HG03442 (cell line): ENCODE results near the gene ABR.
"Not testable (repeated sequence)": the region's sequence is repeated elsewhere in the genome, so short reads cannot be mapped to it uniquely, and the experiment has no call there.

ENCODE experiments used
- ATAC-seq: cut with Tn5 transposase; IDR thresholded peaks from one replicate; pipeline ENCODE4 v1.9.1; 2021; ENCODE audit warnings: mild to moderate bottlenecking, moderate library complexity; ENCODE audit not compliant: unreplicated experiment

Gene ABR

DNA sequence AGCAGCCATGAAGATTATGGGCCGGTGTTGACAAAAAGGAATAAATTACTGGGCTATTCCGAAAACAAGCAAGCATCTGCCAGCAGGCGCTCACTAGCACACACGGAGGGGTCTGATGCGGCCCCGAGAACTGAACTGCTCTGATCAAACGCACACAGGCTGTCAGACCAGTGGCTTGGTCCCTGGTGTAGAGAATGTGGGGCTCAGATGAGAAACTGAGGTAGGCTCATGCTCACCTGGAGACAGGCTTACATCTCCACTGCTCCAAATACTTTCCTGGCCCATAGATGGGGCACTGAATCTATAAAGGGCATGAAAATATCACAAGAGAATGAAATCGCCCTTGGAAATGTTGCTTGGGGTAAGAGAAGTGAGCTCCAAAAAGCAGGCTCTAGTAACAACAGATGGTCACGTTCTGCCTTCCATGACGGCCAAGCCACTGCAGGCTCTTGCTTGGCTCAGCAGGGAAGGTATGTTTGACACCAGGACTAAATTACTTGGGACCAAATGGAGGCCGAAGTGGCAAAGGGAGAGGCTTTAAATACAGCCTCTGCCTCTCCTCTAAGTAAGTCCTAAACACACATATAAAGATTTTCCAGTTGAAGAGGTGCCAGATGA is 5.4 kb downstream of the ABR start:
- ATAC-seq = no peak

DNA sequence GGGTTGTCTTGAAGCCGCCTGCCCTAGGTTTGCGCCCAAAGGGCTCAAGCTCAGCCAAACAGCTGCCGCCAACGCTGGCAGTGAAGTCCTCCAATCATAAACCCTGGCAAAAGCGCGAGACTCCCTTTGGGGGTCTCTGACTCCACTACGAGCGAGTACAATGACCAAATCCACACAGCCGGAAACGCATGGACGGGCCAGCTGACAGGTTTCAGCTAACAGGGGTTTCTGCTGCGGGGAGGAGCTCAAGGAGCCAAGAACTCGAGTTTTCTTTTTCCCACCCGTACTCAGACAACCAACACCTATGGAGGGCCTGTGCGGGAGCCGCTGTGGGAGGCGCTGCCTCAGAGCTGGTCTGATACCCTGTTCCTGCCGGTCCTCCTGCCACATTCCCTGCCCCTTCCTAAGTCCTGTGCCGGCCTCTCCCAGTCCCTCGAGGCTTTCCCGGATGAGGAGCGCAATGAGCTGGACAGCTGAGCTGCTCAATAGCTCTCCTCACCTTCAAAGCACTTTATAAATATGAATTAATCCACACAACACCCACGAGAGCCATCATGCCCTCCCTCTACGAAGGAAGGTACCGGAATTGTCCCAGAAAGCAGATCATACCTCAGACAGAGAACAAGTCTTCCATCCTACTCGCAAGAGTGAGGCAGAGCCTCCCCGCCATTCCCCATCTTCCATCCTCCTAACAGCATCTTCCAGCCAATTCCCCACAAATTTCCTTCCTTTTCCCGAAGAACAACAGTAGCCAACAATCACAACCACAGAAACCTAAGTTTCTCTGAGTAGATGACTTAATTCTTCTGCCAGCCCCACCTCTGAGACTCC is 6.1 kb downstream of the ABR start:
- ATAC-seq = no peak

DNA sequence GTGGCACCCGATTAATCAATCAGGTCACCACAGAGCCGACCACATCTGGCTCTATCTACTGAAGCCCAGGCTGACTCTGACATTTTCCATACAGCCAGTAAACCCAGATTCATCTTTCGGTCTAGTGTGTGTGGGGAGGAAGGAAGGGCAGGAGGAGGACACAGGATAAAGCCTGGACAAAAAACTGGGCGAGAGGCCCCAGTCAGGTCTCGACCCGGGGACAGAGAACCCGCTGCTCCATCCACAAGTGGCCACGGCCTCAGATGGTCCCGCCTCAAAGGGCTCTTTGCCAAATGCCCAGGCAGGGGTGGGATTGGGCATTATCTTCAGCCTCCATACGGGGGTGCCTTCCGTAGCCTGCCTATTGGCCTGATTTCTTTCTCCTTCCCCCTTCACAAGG is 7.8 kb downstream of the ABR start:
- no peak for ATAC-seq

DNA sequence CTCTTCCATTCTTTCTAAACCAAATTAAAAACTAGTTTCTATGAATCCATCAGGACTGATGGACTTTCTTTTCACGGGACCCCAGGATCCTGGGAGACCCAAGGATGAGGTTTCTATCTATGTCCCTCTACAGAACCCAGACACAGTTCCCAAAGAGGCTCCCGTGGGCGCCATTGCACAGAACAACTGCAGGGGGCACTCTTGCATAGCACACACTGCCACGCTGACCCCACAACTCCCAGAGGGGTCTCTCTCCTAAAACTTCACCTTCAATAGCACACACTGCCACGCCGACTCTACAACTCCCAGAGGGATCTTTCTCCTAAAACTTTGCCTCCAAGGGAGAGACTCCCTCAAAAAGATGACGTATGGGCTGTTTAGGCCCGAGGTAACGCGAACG is 9.0 kb downstream of the ABR start:
- ATAC-seq = no peak

DNA sequence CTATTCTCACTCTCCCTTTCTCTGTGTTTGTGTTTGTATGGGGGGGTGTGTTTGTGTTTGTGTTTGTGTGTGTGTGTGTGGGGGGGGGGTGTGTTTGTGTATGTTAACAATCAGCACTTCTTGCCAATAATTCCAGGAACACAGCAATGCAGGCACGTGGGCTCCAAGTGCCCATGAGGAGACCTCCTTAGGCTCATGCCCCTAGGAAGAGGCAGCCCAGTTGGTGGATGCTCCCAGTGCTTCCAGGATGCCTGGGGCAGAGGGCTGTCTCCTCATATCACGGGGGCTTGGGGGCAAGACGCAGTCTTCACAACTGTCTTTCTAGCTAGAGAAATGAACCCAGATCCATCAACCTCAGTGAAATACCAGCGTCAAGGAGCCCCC is 9.9 kb downstream of the ABR start:
- no peak for ATAC-seq

DNA sequence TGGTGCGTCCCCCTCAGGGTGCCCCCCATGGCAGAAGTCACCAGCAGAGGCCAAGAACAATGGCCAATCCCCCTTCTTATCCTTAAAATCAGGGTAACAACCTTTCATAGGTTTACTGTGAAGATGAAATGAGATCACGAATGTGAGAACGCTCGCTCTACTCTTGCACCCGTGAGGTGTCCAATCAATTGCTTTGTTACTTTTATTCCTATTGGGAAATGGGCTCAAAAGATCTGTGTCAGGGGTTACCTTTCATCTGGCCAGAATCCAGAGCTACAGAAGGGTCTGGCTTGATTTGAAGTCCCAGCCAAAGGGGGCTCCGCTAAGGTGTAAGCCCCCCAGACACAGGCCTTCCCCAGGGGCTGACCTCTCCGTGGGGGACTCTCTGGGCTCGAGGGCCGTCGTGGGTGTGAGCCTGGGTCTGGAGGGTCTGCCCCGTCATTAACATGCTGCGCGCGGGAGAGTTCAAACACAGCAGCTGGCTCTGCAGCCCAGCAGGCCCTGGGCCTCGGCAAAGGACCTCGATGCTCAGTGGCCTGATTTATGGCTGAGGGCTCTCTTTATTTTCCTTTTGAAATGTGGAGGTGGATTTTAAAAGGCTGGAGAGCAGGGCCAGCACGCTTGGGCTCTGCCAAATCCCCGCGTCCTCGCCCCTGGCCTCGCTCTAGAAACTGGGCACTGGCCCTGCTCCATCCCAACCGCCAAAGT is 10.4 kb downstream of the ABR start:
- ATAC-seq = no peak

DNA sequence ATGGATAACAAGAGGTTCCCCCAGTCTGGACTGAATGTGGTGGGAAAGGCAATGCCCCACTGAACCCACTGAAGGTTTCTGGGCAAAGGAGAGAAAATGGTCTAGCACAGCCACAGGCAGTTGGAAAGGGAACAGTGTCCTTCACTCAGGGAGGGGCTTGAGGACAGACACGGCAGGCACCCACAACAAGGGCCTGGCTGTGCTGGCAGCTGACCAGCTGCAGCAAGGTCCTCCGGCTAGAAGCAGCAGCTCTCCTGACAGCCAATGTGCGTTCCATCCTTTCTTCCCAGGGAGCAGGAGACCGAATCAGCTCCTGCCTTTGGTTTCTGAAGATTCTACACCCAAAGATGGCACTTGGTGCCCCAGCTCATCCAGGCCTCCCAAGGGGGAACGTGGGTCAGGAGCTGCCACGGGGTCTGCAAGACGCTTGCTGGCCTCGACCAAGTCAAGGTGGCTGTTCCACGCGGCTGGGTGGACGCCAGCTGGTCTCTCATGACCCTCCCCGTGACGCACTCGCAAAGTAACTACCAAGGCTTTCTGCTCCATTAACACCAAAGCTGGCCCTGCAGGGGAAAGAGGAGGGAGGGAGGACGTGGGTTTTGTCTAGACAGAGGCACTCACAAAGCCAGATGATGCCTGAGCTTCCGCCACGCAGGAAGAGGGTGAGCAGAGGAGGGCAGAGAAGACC is 11.1 kb downstream of the ABR start:
- ATAC-seq = no peak

DNA sequence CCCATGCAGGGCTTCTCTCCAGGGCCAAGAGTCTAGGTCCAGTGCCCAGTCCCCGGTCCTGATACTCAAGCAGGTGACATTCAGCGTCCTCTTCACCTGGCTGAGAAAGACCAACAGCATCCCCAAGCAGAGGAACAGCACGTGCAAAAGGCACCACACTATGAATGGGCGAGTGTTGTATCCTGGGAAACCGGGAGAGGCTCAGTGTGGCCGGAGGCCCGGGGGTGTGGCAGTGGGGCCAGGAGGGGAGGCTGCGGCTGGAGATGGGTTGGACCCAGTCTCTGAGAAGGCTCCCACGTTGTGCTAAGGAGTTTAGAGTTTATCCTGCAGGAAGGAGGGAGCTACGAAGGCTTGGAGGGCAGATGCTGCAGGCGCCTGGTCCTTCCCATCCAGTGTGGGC is 13.5 kb downstream of the ABR start:
- no peak for ATAC-seq

DNA sequence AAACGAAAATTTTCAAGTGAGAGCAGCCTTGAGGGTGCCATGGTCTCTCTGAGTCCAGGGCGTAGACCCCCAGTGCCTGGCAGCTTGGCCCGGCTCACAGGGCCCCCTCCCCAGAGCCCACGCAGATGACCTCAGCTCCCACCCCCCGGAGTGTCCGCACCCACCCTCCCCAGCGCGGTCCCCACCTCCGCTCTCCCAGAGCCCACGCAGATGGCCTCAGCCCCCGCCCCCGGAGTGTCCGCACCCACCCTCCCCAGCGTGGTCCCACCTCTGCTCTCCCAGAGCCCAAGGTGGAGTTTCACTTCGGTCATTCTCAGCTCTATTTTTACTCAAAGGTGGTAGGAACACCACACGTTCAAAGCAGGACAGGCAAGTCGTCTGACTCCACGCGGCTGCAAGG is 13.9 kb downstream of the ABR start:
- no peak for ATAC-seq

DNA sequence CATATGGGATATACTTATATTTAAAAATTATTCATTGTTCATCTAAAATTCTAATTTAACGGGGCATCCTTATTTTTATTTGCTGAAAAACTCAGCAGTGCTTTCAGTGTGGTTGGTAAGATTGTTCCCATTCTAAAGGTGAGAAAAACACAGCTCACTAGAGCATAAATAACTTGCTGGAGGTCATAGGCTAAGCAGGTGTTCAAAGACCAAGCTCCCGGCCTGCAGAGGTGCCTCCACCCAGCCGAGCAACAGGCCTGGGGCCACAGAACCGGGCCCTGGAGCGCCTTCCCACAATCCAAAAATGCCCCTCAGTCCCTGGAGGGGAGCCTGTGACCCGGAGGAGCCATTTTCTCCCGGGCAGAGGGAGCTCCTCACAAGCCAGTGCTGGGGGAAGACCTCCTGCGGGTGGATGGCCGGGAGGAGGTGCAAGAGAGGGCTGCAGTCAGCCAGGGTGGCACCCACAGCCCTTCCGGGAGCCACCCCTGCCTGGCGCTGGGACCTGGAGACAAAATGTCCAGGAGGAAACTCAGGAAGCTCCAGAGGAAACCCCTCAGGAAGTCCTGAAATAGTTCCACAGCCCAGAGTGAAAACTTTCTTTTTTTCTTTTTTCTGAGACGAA is 14.7 kb downstream of the ABR start:
- ATAC-seq = no peak

DNA sequence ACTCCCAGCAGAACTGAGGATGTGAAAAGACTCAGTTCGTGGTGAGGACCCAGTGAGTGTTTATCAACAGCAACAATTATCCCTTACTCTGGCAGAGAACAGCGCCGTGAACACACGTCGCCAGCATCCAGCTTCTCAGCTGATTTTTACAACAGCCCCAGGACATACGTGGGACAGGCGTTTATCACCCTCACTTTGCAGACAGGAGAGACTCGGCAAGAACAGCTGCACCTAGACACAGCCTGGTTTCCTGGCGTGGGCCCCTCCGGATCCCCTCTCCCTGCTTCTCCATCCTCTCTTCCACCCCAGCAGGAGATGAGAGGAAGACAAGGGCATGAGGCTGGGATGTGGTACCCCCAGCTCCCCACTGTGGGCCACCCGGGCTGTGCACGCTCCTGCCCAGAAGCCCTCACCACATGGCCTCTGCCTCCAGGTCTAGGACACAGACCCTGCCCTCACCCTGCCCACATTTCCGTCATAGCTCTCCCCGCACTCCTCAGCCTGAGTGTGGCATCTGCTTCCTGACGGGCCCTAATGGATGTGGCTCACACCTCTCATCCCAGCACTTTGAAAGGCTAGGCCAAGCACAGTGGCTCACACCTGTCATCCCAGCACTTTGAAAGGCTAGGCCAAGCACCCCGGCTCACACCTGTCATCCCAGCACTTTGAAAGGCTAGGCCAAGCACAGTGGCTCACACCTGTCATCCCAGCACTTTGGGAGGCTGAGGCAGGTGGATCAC is 17.5 kb downstream of the ABR start:
- ATAC-seq = no peak

DNA sequence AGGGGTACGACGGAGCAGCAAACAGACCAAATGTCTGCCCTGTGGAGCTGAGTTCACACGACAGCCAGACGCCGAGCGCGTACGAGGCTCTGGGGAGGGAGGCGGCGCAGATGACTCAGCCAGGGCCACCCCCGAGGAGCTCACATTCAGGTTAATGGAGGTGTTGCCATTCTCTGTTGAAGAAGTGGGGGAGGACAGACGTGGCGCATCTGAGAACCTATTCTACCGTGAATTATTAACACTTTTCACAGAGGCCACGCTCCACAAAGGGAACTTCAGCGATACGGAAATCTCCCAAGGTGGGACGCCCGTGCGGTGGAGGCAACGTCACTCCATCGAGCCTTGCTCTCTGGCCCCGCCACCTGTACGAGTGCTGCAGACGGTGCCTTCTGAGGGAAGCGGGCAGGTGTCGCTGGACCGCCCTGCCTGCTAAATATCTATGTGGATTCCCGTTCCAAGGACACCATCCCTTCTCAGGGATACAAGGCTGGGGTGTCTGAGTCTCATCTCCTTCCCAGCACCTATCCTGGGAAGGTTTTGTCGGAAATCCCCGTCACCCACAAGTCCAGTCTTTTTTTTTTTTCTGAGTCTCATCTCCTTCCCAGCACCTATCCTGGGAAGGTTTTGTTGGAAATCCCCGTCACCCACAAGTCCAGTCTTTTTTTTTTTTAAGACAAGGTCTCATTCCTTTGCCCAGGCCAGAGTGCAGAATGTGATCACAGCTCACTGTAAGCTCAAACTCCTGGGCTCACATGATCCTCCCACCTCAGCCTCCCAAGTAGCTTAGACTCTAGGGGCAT is 19.0 kb downstream of the ABR start:
- no peak for ATAC-seq

DNA sequence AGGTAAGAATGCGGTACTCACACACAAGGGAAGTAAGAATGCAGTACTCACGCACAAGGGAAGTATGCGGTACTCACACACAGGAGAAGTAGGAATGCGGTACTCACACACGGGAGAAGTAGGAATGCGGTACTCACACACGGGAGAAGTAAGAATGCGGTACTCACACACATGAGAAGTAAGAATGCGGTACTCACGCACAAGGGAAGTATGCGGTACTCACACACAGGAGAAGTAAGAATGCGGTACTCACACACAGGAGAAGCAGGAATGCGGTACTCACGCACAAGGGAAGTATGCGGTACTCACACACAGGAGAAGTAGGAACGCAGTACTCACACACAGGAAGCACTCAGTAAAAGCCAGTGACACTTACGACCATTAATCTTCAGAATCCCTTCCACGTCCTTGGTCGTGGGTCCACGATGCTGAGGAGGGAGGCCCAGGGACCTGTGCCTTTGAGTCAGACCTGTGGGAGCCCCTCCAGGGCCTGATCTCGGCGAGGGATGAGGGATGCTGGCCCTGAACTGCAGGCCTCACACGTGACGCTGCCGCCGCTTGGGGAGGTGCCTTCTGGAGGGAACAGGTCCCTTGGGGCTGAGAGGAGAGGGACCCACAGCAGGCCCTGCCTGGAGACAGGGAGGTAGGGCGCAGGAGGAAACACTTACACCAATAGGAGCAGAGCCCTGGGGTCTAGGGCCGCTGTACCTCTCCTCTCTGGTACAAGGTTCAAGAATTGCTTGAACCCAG is 20.2 kb downstream of the ABR start:
- ATAC-seq = no peak

DNA sequence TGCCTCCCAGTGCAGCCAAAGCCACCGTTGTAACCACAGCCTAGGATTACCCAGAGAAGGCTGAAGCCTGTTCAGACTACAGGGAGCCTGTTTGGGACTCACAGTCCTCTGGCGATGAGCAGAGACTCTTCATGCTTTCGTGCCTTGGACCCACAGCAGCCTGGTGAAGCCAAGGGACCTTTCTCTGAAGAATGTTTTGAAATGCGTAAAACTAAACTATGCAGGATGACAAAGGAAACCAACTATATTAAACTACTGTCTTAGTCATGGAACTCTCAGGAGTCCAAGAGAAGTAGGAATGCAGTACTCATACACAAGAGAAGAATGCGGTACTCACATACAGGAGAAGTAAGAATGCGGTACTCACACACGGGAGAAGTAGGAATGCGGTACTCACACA is 20.9 kb downstream of the ABR start:
- no peak for ATAC-seq

DNA sequence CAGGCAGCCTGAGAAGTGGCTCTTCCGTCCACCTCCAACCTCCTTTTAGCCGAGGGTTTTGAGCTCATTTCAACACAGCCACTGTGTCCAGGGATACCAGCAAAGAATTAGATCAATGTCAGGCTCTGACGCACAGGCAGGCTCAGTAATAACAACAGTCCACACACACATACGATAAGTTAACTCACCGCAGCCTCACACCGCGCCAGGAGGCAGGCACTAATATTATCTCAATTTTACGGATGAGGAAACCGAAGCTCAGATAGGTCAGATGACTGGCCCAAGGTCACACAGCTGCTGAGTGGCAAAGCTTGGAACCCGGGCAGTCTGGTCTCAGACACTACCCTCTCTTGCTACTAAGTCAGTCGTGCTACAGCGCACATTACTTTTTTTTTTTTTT is 22.9 kb downstream of the ABR start:
- ATAC-seq = no peak

DNA sequence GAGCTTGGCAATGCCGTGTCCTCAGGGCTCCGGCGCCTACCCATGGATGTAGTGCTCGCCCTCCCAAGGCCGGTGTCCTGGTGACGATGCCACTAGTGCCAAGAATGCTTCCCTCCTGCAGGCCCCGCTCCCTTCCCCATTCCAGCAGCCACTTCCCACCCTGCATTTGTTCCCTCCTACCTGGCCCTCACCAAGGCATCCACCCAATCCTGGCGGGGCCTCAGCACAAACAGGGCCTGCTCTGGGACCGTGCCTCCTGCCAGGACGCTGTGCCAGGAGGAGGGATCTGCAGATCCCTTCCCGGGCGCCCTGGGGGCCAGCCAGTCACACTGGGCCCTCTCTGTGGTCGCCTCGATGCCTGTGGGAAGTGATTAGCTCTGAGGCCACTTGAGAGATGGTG is 25.1 kb downstream of the ABR start:
- no peak for ATAC-seq

DNA sequence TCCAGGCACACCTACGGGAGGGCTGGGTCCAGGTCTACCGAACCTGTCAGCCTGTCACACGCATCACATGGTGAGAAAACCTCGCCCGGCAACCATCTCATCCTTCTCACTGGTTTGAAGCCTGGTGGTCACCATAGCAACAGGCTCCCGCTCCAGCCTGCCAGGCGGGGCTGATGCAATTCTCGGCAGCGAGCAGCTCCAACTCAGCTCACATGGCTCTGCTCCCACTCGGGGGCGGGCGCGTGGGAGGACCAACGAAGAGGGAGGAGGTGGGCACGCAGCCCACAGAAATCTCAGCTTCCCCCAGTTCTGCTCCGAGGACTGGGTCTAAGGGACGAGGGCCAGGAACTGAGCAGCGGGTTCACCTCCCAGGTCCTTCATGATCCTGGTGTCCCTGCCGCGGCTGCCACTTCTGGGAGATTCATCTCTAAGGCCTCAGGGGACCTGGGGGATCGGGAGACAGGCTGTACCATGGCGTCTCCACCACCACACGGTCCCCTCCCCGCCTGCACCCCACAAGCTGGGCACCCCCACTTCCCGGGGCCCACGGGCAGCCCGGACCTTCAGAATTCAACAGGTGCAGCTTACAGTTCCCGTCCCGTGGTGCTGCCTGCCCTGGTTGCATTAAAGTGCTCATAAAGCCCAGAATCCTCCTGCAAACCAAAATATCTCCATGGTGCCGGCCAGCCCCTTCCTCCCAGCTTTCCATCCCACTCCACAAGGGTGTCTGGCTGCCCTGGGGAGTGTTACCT is 25.8 kb downstream of the ABR start:
- no peak for ATAC-seq

DNA sequence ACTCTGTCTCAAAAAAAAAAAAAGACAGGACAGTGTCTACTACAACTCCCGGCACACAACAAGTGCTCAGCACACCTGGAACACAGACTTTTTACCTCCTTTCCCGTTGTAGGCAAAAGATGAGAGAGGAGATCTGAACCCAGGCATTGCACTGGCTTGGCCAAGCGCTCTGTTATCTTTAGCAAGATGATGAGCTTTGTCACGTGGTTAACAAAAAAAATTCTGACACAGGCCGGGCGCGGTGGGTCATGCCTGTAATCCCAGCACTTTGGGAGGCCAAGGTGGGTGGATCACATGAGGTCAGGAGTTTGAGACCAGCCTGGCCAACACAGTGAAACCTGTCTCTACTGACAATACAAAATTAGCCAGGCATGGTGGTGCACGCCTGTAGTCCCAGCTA is 27.2 kb downstream of the ABR start:
- not testable (repeated sequence) for ATAC-seq
